ENCODE results near the gene NXPH4. TPM values are rescaled to one million over a fixed set of nuclear protein-coding genes. Genes with fewer than 3 reads are reported as not detected.

Gene NXPH4
- total and polyA plus RNA-seq, 10 of the 15 experiments (the other 5 are each of a cell fraction or from before 2014, with no cell fraction given), result 0.03 to 0.26 TPM; not detected in 8

DNA sequence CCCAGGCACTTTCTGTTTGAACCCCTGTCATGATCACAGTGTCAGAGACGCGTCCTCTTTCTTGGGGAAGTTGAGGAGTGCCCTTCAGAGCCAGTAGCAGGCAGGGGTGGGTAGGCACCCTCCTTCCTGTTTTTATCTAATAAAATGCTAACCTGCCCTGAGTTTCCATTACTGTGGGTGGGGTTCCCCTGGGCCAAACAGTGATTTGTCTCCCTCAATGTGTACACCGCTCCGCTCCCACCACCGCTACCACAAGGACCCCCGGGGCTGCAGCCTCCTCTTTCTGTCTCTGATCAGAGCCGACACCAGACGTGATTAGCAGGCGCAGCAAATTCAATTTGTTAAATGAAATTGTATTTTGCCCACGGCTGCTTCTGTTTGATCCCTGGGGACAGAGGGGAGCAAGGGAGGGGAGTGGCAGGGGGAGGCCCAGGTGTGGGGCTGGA is 18.0 kb downstream of the NXPH4 start:
- Histone ChIP-seq H2AFZ (ENCODE audit: control insufficient read depth, low read depth, low read length) (no peak overlapping the region), H3K36me3 (ENCODE audit: control insufficient read depth in 2 of 2, insufficient read depth in 2 of 2, low read length in 1 of 2) (peaks cover 23 to 28% of the 10 kb centered on the region in 2 experiments), H3K4me3 (no peak overlapping the region), H3K4me1 (ENCODE audit: control insufficient read depth, insufficient read depth, low read length) (peaks cover 31% of the 10 kb centered on the region), H3K9me3 (replicated peaks; ENCODE audit: control insufficient read depth, insufficient read depth, low read length) (no peaks in the 10 kb centered on the region), H3K4me2 (ENCODE audit: control insufficient read depth, insufficient read depth) (no peak overlapping the region), H4K20me1 (ENCODE audit: control insufficient read depth, insufficient read depth) (no peaks in the 10 kb centered on the region), H3K27ac (ENCODE audit: control insufficient read depth, insufficient read depth) (no peak overlapping the region), H3K79me2 (ENCODE audit: control insufficient read depth, insufficient read depth, low read length) (peaks cover 21% of the 10 kb centered on the region), H3K9ac (ENCODE audit: control insufficient read depth, insufficient read depth, low read length) (no peak overlapping the region), H3K27me3 (replicated peaks in 1 of 2; ENCODE audit: control insufficient read depth in 2 of 2, insufficient read depth in 2 of 2, low read length in 1 of 2) (peaks cover 0 to 3% of the 10 kb centered on the region in 2 experiments; a peak in 1 of 4 replicates)
- FAIRE-seq (no peak), ATAC-seq (no peak), DNase-seq (ENCODE audit: low read depth, low spot score) (no peak)
- in situ Hi-C loops (cut with MboI), result no loop called here
- ChIA-PET RAD21 (ENCODE audit: unreplicated experiment) (no interaction called here), SMC1A (ENCODE audit: uncharacterized antibody, unreplicated experiment) (no interaction called here), CTCF (no interaction called here), POLR2A (no interaction called here)
- intact Hi-C loops (cut with micrococcal nuclease; ENCODE audit: unreplicated experiment), result no loop called here
- 52% methylated on average over 10 of the region's 10 CpGs for WGBS (ENCODE audit: insufficient coverage, insufficient replicate concordance, low lambda C conversion rate, missing lambda C conversion rate)
- BruUV-seq (replicated peaks), result no TSS peak
- TF ChIP-seq RFX5 (IDR thresholded peaks at IDR 0.05; ENCODE audit: low read depth, low read length) (no peak), SMC3 (IDR thresholded peaks at IDR 0.05; ENCODE audit: borderline replicate concordance, low read length) (no peak), PAX5 (IDR thresholded peaks at IDR 0.05; ENCODE audit: borderline replicate concordance, low read depth, low read length) (no peak), CBX5 (IDR thresholded peaks at IDR 0.05; ENCODE audit: low read depth) (no peak), JUND (IDR thresholded peaks at IDR 0.05; ENCODE audit: low read depth, low read length) (no peak), CEBPB (IDR thresholded peaks at IDR 0.05; ENCODE audit: borderline replicate concordance in 1 of 2, low read depth in 2 of 2, low read length in 2 of 2) (no peak), CHD2 (IDR thresholded peaks at IDR 0.05; ENCODE audit: borderline replicate concordance, low read depth, low read length) (no peak)
- TF ChIP-seq, protein P1, sequence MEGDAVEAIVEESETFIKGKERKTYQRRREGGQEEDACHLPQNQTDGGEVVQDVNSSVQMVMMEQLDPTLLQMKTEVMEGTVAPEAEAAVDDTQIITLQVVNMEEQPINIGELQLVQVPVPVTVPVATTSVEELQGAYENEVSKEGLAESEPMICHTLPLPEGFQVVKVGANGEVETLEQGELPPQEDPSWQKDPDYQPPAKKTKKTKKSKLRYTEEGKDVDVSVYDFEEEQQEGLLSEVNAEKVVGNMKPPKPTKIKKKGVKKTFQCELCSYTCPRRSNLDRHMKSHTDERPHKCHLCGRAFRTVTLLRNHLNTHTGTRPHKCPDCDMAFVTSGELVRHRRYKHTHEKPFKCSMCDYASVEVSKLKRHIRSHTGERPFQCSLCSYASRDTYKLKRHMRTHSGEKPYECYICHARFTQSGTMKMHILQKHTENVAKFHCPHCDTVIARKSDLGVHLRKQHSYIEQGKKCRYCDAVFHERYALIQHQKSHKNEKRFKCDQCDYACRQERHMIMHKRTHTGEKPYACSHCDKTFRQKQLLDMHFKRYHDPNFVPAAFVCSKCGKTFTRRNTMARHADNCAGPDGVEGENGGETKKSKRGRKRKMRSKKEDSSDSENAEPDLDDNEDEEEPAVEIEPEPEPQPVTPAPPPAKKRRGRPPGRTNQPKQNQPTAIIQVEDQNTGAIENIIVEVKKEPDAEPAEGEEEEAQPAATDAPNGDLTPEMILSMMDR (IDR thresholded peaks at IDR 0.05 in 2 of 3, conservative IDR thresholded peaks at IDR 0.05 in 1 of 3; ENCODE audit: control insufficient read depth in 2 of 3, extremely low read depth in 1 of 3, insufficient read depth in 1 of 3, low read depth in 3 of 3, low read length in 3 of 3), result no peak
